H1 (cell line): ENCODE data around the gene JTB. TPM values are rescaled to one million over a fixed set of nuclear protein-coding genes. Genes with fewer than 3 reads are reported as not detected.

Source experiments
- BRCA1 ChIP-seq: IDR thresholded peaks from 2 replicates; pipeline ENCODE4 v1.6.1; 2012; ENCODE audit warnings: low read depth, low read length, improper control_type of control experiment
- CTBP2 ChIP-seq: IDR thresholded peaks from 2 replicates; pipeline ENCODE4 v1.7.0; 2011; ENCODE audit warnings: borderline replicate concordance, mild to moderate bottlenecking, moderate library complexity, mixed read lengths, low read length; ENCODE audit not compliant: insufficient read depth, insufficient read length
- KDM1A ChIP-seq: fragments of 200-600, 300-600 bp; sonication (generic); IDR thresholded peaks from 2 replicates; pipeline ENCODE4 v1.7.1; 2016; ENCODE audit warnings: mild to moderate bottlenecking, low read length, borderline replicate concordance
- POU5F1 ChIP-seq: IDR thresholded peaks from 2 replicates; pipeline ENCODE4 v1.6.1; 2011; ENCODE audit warnings: low read depth, mild to moderate bottlenecking, low read length, moderate library complexity
- RXRA ChIP-seq: IDR thresholded peaks from 2 replicates; pipeline ENCODE4 v1.6.1; 2011; ENCODE audit warnings: low read depth, mild to moderate bottlenecking, low read length, moderate library complexity; ENCODE audit not compliant: insufficient read depth
- TAF7 ChIP-seq: optimal IDR thresholded peaks from 2 replicates; pipeline ENCODE3; 2011; ENCODE audit warnings: low read depth, mild to moderate bottlenecking, inconsistent platforms, low read length, moderate library complexity, borderline replicate concordance
- TCF12 ChIP-seq: IDR thresholded peaks from 2 replicates; pipeline ENCODE4 v1.6.1; 2011; ENCODE audit warnings: low read depth, mild to moderate bottlenecking, low read length
- polyA plus RNA-seq, 7 experiments: library from polyadenylated mRNA; depleted of rRNA in 3 of 7; stranded (reverse) in 5 of 7; unstranded in 2 of 7; fragments of >200 nt in 5 of 7; fragments of 200-250 nt in 2 of 7; gene quantifications; 1 replicate in 5 of 7; 2 replicates in 1 of 7; 4 replicates in 1 of 7; pipeline versions ENCODE4 v1.2.1 to v1.2.3, GENCODE V29; 2011 to 2013; ENCODE audit warnings: missing spikeins in 2 of 7, mixed read lengths in 2 of 7
- total RNA-seq: library from RNA; stranded (reverse); fragmentation: NEBNext Ultra II Directional; extraction: Animal tissue kit (Norgen Biotek cat#: 25700); gene quantifications from 2 replicates; pipeline ENCODE4 v1.2.1, GENCODE V29; 2021
- TF ChIP-seq, protein P1 (sequence below): IDR thresholded peaks from 2 replicates; pipeline ENCODE4 v1.6.1; 2012; ENCODE audit warnings: low read length, inconsistent platforms
- TF ChIP-seq, protein P2 (sequence below): IDR thresholded peaks from 2 replicates; pipeline ENCODE4 v1.6.1; 2012; ENCODE audit warnings: inconsistent platforms

JTB gene
- total and polyA plus RNA-seq, 2 of the 8 experiments (the other 6 are each of a cell fraction or from before 2014, with no cell fraction given): 91.1 to 122 TPM

DNA sequence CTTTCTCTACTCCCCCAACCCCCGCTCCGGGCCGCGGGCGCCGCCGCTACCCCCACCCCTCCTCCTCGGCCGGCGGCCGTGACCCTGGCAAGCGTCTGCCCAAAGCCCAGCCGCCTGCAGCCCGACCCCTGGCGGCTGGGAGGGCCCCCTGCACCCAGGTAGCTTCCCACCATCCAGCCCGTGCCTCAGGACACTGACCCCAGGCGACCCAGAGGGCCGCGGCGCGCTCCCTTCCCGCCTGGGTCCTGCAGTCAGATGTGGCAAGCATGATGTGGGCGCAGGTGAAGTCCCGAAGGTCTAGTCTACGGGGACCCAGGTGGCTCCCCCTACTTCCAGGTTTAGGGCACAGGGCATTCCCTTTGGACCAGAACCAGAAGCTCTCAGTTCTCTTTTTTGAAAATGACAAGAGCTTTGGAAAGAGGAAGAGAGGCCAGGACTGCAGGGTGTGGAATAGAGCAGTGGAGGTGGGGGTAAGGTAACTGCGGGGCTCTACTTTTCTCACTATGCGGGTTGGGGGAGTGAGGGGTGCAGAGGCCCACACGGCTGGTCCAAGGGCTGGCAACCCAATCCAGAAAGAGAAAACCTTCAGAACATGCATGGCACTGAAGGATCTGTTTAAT is 30.7 kb downstream of the JTB start, which contains the start of gene DENND4B (continued):
- TF ChIP-seq, protein P1, sequence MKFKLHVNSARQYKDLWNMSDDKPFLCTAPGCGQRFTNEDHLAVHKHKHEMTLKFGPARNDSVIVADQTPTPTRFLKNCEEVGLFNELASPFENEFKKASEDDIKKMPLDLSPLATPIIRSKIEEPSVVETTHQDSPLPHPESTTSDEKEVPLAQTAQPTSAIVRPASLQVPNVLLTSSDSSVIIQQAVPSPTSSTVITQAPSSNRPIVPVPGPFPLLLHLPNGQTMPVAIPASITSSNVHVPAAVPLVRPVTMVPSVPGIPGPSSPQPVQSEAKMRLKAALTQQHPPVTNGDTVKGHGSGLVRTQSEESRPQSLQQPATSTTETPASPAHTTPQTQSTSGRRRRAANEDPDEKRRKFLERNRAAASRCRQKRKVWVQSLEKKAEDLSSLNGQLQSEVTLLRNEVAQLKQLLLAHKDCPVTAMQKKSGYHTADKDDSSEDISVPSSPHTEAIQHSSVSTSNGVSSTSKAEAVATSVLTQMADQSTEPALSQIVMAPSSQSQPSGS: no peak
- TF ChIP-seq CTBP2 (no peak), POU5F1 (no peak), TAF7 (peak; percentile 54), BRCA1 (no peak), KDM1A (no peak), TCF12 (0 out of 2 replicates have a peak, but pooled peaks have one; percentile 56), RXRA (peak; percentile 95)
- TF ChIP-seq, protein P2, sequence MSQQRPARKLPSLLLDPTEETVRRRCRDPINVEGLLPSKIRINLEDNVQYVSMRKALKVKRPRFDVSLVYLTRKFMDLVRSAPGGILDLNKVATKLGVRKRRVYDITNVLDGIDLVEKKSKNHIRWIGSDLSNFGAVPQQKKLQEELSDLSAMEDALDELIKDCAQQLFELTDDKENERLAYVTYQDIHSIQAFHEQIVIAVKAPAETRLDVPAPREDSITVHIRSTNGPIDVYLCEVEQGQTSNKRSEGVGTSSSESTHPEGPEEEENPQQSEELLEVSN: no peak
